ENCODE data around the gene ZDHHC11.
"Not testable (repeated sequence)": the region's sequence is repeated elsewhere in the genome, so short reads cannot be mapped to it uniquely, and the experiment has no call there.

The ZDHHC11 gene

DNA sequence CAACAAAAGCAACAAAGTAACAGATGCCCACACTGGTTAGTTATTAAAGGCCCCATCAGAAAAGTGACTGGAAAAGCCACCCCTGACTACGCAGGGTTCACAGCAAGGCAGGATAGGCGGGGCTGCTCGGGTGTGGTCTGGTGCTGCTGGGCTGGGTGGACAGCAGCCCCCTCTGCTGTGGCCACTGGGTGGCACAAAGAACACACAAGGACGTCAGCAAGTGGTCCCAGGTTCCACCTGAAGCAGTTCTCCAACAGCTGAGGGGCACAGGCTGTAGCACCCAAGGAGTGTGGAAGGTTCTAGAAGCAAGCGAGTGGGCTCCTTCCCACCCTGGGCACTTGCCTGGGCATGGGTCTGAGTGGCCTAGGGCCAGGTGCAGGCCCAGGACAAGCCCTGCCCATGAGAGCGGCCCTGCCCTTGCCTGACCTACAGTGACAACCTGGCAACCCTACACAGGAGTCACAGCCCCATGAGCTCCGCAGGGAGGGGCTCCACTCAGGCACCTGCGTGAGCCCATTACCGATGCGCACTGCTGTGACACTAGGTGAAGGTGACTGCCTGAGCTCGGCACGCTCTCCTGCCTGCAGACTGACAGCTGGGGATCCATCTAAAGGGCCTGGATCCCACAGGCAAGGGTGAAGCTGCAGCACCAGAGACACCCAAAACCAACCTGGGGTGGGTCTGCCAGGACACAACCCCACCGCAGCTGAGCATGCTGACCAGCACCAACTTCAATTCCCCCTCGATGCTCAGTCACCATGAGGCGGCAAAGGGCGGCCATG is 33.8 kb upstream of the ZDHHC11 start:
- Mint-ChIP-seq H3K36me3 (peaks cover 89% of the 10 kb centered on the region), H3K27ac (no peak overlapping the region), H3K4me3 (no peak overlapping the region), H3K9me3 (peaks cover 8% of the 10 kb centered on the region), H3K4me1 (peaks cover 51% of the 10 kb centered on the region)
- ATAC-seq (no peak), DNase-seq (ENCODE audit: low spot score in 2 of 2) (no peak)

DNA sequence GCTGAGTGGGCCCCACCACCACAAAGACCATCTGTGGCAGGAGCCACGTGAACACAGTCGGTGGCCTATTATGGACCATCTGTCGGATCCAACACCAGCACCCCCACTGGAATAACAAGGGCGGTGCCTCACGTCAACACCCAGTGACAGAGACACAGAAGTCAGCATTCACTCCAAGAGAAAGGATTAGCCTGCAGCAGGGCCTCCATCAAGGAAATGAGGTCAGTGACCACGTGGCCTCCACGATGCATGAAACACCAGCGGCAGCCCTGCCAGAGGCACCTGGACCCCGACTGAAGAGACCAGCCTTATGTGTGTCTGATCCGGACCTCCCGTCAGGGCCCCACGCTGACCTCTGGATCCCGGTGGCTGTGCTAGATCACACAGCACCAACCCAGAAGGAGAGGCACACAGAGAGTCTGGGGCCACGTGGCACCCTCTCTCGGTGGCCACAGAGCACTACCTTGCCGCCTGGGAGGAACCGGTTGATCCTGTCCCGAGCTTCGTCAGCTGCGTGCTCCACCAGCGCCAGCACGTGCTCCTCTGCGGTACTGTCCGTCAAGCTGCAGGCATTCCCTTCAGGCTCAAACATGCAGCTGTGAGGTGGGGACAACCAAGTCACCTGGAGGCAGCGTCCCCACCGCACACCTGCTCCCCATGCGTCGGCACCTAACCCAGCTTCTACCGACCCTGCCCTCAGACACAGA is 32.8 kb upstream of the ZDHHC11 start:
- no peak for ATAC-seq
- Mint-ChIP-seq H3K36me3 (peaks cover 80% of the 10 kb centered on the region), H3K27ac (peak overlapping the region; percentile 99), H3K4me3 (no peak overlapping the region), H3K4me1 (peaks cover 46% of the 10 kb centered on the region), H3K9me3 (peaks cover 8% of the 10 kb centered on the region)
- DNase-seq (ENCODE audit: low spot score in 2 of 2): no peak

- peak overlapping the region; percentile 5 for H3K4me3 Mint-ChIP-seq
- H3K4me1 Mint-ChIP-seq: peaks cover 37% of the 10 kb centered on the region
- H3K27ac Mint-ChIP-seq: peak overlapping the region; percentile 99
- DNase-seq (ENCODE audit: low spot score in 2 of 2) (no peak), ATAC-seq (no peak)
- H3K9me3 Mint-ChIP-seq: peaks cover 8% of the 10 kb centered on the region
- H3K36me3 Mint-ChIP-seq: peaks cover 79% of the 10 kb centered on the region
These were observed 31.7 kb upstream of the ZDHHC11 start for GRCh38 chr5:882253-883183.

DNA sequence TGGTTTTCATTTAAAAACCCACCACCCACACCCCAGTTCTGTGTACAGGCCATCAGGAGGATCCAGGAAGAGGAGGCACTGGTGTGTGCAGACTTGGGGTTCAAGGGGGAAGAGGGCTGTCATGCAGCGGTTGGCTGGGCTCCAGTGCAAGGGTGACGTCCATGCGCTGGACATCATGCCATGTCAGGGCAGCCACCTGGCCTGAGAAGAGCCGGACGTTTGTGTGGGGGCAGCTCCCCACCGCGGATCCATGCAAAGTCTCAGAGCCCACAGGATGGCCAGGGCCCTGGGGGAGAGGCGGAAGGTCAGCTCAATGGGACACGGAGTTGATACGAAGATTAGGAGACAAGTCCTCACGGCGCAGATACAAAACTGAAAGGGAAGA is 30.8 kb upstream of the ZDHHC11 start:
- no peak for DNase-seq (ENCODE audit: low spot score in 2 of 2)
- Mint-ChIP-seq H3K27ac (peak overlapping the region; percentile 99), H3K9me3 (peaks cover 8% of the 10 kb centered on the region), H3K4me1 (peaks cover 29% of the 10 kb centered on the region), H3K4me3 (no peak overlapping the region), H3K36me3 (peaks cover 79% of the 10 kb centered on the region)
- no peak for ATAC-seq

DNA sequence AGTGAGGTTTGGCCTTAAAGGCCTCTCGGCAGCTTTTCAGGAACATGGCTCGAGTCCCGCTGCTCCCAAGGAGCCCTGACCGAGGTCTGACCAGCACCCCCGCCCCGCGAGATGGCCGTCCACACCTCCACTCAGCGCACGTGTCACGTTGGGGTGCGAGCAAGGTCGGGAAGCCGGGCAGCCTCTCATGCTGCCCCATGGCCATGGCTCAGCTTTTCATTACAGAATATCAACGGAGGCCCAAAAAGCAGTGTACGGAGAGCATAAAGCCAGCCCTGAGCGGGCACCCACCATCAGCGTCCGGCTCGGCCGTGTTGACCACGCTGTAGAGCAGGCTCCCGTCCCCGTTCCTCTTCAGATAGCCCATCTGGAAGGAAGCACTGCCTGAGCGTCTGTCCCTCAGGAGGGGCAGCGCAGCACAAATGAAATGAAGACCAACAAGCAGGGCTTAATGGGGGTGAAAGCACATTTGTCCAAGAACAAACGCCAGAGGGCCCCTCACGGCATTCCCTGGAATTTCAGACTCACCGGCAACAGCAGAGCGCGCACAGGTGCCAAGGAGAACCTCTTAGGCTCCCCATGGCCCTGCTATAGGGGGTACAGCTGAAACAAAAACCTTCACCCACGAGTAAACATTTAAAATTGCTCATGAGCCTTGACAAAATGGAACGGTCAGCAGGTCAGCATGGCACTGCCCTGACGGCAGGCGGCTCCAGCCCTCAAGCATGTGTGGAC is 30.2 kb upstream of the ZDHHC11 start:
- H3K27ac Mint-ChIP-seq: peak overlapping the region; percentile 99
- H3K4me3 Mint-ChIP-seq: no peak overlapping the region

GRCh38 chr5:878677-879076 is 27.9 kb upstream of the ZDHHC11 start:
- peaks cover 81% of the 10 kb centered on the region for H3K36me3 Mint-ChIP-seq
- ATAC-seq: peak; percentile 60
- H3K9me3 Mint-ChIP-seq; H3K4me3 Mint-ChIP-seq; H3K27ac Mint-ChIP-seq; DNase-seq (ENCODE audit: low spot score in 2 of 2): not testable (repeated sequence)
- H3K4me1 Mint-ChIP-seq: peaks cover 32% of the 10 kb centered on the region

More for the DNA sequence above, 30.2 kb upstream of the ZDHHC11 start:
- Mint-ChIP-seq H3K36me3 (peaks cover 79% of the 10 kb centered on the region), H3K4me1 (peaks cover 29% of the 10 kb centered on the region), H3K9me3 (peaks cover 8% of the 10 kb centered on the region)
- ATAC-seq (no peak), DNase-seq (ENCODE audit: low spot score in 2 of 2) (no peak)

DNA sequence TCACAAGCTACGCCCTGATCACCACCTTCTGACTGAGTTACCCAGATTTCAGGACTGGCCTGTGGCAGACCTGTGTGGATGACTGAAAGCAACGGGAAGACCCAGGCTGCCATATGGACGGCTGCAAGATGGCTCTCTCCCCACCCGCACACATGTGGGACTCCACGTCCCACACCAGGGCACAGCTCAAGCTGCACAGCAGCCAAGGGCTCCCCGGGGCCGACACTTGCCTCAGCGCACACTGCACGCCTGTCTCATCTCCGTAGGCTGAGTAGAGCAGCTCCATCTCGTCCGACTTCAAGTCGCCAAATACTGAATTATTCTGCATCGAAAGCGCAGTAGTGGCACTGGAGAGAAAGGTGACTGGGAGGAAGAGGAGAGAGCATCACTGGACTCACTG is 27.3 kb upstream of the ZDHHC11 start:
- H3K36me3 Mint-ChIP-seq: peaks cover 81% of the 10 kb centered on the region
- H3K27ac Mint-ChIP-seq: no peak overlapping the region
- ATAC-seq (peak; percentile 19), DNase-seq (ENCODE audit: low spot score in 2 of 2) (no peak)
- no peak overlapping the region for H3K4me3 Mint-ChIP-seq
- peaks cover 8% of the 10 kb centered on the region for H3K9me3 Mint-ChIP-seq
- H3K4me1 Mint-ChIP-seq: peaks cover 27% of the 10 kb centered on the region

DNA sequence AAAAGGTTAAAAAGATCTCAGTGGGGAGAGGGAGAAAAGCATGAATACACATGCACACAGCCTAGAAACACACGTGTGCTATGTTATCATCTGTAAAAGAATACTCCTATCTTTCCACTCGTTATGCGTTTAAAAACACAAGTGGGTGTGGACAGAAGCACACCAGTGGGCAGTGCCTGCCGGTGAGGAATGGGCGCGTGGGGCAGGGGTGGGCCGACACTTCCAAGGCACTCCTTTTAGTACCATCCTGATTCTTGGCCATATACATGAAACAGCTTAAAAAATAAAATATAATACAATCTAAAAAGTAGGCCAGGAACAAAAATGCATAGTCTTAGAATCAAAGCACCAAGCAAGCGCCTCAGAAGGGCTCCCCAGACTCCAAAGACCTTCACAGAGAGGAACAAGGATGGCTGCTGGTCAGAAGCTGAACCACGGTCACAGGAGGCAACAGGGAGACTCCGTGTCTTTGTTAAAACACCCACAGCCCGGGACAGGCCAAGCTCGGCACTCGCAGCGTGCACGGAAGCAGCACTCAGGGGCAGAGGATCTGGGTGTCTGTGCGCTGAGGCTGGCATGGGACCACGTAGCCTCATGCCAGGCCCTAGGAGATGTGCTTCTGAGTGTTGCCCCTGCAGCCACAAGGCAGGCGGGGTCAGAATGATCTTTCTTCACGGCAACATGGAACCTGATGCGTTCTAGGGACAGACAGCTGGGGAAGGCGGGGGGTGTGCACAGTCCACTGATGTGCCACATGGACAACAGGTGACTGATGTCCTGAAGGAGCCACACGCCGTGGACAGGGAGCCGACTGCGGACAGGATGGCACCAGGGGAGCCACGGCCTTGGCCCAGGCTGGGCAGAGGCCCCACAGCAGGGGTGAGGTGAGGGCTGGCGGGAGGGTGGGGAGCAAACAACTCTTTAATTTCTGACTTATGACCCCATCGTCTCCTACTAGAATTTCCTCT is 25.9 kb upstream of the ZDHHC11 start:
- Mint-ChIP-seq H3K36me3 (peaks cover 80% of the 10 kb centered on the region), H3K27ac (no peak overlapping the region)
- no peak for DNase-seq (ENCODE audit: low spot score in 2 of 2)

GRCh38 chr5:875931-876330 is 25.1 kb upstream of the ZDHHC11 start:
- DNase-seq (ENCODE audit: low spot score in 2 of 2): no peak
- peaks cover 80% of the 10 kb centered on the region for H3K36me3 Mint-ChIP-seq
- H3K4me1 Mint-ChIP-seq: peaks cover 6% of the 10 kb centered on the region
- peak overlapping the region; percentile 44 for H3K27ac Mint-ChIP-seq
- H3K9me3 Mint-ChIP-seq: no peaks in the 10 kb centered on the region
- no peak for ATAC-seq
- H3K4me3 Mint-ChIP-seq: no peak overlapping the region

More for the DNA sequence above, 25.9 kb upstream of the ZDHHC11 start:
- Mint-ChIP-seq H3K4me1 (peaks cover 12% of the 10 kb centered on the region), H3K4me3 (no peak overlapping the region), H3K9me3 (no peaks in the 10 kb centered on the region)
- ATAC-seq: no peak

GRCh38 chr5:873328-873727 is 22.5 kb upstream of the ZDHHC11 start:
- no peak for ATAC-seq
- Mint-ChIP-seq H3K27ac (no peak overlapping the region), H3K9me3 (no peaks in the 10 kb centered on the region)

GRCh38 chr5:872301-872700 is 21.5 kb upstream of the ZDHHC11 start:
- H3K27ac Mint-ChIP-seq: no peak overlapping the region
- peaks cover 99% of the 10 kb centered on the region for H3K36me3 Mint-ChIP-seq
- DNase-seq (ENCODE audit: low spot score in 2 of 2): no peak
- no peaks in the 10 kb centered on the region for H3K9me3 Mint-ChIP-seq
- H3K4me1 Mint-ChIP-seq: peaks cover 6% of the 10 kb centered on the region
- no peak overlapping the region for H3K4me3 Mint-ChIP-seq
- ATAC-seq: no peak

More at GRCh38 chr5:873328-873727, 22.5 kb upstream of the ZDHHC11 start:
- Mint-ChIP-seq H3K4me1 (peaks cover 6% of the 10 kb centered on the region), H3K4me3 (no peak overlapping the region), H3K36me3 (peaks cover 99% of the 10 kb centered on the region)
- no peak for DNase-seq (ENCODE audit: low spot score in 2 of 2)

GRCh38 chr5:871596-872298 is 21.0 kb upstream of the ZDHHC11 start:
- DNase-seq (ENCODE audit: low spot score in 2 of 2) (no peak), ATAC-seq (no peak)
- Mint-ChIP-seq H3K4me3 (no peak overlapping the region), H3K9me3 (no peaks in the 10 kb centered on the region), H3K27ac (no peak overlapping the region), H3K4me1 (peaks cover 6% of the 10 kb centered on the region), H3K36me3 (peaks cover 99% of the 10 kb centered on the region)

GRCh38 chr5:870956-871355 is 20.2 kb upstream of the ZDHHC11 start:
- DNase-seq (ENCODE audit: low spot score in 2 of 2) (no peak), ATAC-seq (no peak)
- Mint-ChIP-seq H3K4me1 (peaks cover 6% of the 10 kb centered on the region), H3K27ac (no peak overlapping the region), H3K36me3 (peaks cover 99% of the 10 kb centered on the region), H3K9me3 (no peaks in the 10 kb centered on the region), H3K4me3 (no peak overlapping the region)
